ENCODE data around the gene IRF9. TPM values are rescaled to one million over a fixed set of nuclear protein-coding genes. Genes with fewer than 3 reads are reported as not detected.

IRF9 gene, protein sequence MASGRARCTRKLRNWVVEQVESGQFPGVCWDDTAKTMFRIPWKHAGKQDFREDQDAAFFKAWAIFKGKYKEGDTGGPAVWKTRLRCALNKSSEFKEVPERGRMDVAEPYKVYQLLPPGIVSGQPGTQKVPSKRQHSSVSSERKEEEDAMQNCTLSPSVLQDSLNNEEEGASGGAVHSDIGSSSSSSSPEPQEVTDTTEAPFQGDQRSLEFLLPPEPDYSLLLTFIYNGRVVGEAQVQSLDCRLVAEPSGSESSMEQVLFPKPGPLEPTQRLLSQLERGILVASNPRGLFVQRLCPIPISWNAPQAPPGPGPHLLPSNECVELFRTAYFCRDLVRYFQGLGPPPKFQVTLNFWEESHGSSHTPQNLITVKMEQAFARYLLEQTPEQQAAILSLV
- 101 and 116 TPM in 2 replicates for total RNA-seq

DNA sequence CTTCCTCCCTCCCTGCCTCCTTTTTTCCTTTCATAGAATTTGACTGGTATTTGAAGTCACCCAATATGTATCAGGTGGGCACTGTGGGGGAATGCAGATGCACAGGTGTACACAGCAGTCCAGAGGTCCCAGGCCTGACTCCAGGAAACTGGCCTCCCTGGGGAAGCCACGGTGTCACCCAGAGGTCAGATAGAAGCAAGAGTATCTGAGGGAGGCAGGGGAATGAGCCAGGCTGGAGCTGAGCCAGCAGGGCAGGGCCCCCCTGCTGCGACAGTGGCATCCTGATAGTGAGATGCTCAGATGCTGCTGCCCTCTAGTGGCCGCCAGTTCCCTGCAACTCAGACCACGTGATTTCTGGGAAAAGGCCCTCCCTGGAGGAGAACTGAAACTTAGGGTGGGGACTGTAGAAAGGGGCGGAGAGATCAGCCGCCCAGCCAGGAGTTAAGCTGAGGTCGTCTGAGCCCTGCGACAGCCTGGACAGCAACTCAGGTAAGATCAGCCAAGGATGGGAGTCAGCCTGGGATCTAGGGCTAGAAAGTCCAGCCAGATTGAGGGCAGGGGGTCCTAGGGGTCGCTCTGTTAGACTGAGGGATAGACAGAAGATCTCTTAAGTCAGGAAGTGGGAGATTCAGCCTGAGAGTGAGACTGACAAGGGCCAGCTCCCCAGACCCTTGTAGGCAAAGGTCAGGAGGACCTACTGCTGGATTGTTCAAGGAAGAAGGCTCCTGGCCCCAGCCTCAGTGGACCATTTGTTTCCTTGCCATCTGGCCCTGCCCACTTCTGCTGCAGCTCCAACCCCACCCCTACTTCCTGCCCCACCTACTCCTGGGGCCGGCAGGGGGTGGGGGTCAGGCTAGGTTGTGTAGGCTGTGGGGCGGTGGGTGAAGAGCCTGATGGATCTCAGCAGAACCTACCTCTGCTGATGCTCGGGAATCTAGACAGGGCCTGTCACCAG lies at the start of gene IRF9:
Gene IRF9, plus strand, starts transcription at position 416 of the 955 bp plus-strand sequence. CDS start 880 bp downstream, outside the sequence.

GRCh38 chr14:24114532-24115421 lies 46.3 kb upstream of the IRF9 start, which contains the start of the genes DCAF11 and NRL:
Gene DCAF11 (plus strand): TSS chr14:24114777. CDS start chr14:24115595, 818 bp downstream.
Gene NRL (minus strand): TSS chr14:24114949. CDS start chr14:24082848, 32,101 bp downstream.

GRCh38 chr14:24130380-24130716 lies 30.7 kb upstream of the IRF9 start, which contains the start of gene FITM1:
Gene FITM1 (plus strand): TSS chr14:24130659. CDS start chr14:24131564, 905 bp downstream.

GRCh38 chr14:24135834-24136683 lies 25.0 kb upstream of the IRF9 start, which contains the start of gene PSME1:
Gene PSME1 (plus strand): TSS chr14:24136194. CDS start chr14:24136263, 69 bp downstream.

GRCh38 chr14:24141097-24141880 lies 19.8 kb upstream of the IRF9 start, which contains the start of gene EMC9:
Gene EMC9 (minus strand): TSS chr14:24141591. CDS start chr14:24141304, 287 bp downstream.

DNA sequence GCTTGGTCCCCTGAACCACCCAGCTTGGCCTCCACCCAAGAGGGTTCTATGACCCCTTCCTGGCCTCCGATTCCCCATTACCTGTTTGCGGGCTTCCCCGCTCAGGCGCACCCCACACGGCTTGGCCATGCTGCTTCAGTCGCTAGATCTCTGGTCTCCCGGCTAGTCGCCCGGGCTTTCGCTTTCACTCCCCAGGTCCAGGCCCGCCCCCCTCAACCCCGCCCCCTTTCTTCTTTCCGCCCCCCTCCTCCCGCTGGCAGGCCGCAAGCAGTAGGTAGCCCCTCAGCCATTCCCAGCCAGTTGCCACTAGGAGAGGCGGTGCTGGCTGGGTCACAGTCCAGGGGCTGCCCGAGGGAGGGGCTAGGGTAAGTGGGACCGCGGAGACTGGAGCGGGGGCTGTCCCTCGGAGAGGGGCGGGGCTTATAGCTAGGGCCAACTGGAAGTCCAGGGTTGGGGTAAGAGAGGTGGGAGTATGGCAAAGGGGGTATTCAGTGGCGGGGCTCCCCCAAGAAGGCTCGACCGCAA lies 14.6 kb upstream of the IRF9 start, which contains the start of gene PSME2:
Gene PSME2, minus strand, starts transcription at position 158 of the 525 bp plus-strand sequence. Its CDS starts 29 bp downstream, at position 129.

DNA sequence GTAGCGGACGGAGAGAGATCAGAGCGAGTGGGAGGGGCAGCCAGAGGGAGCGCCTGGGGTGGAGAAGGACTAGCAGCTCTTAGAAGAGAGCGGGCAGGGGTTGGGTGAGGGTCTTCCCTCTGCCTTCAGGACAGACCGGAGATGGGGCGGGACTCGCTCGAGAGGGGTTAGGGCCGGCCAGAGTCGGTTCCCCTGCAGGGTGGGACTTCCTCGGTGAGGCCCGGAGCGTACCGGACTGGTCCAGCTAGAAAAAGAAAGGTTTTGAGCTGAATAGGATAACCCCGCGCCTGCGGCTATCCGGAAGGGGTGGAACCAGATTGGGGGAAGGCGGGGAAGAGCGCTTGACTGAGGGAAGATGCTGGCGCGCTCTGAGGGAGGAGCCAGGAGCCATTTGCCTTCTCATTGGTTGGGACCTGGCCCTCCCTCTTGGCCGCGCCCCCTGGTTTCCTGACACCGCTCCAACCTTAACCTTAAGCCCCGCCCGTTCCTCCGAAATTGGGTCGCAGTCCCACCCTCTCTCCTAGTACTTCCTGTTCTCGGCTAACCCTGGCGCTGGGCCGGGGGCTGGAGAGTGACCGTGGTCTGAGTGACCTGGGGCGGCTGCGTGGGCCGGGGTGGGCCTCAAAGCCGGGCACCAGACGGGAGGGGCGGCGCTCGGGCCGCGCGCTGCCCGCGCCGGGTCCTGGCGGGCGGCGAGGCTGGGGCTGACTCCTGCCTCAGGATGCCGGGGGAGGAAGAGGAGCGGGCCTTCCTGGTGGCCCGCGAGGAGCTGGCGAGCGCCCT lies 13.9 kb upstream of the IRF9 start, which contains the start of gene RNF31:
Gene RNF31, plus strand, starts transcription at position 521 of the 783 bp plus-strand sequence. Its CDS starts 201 bp downstream, at position 722.

DNA sequence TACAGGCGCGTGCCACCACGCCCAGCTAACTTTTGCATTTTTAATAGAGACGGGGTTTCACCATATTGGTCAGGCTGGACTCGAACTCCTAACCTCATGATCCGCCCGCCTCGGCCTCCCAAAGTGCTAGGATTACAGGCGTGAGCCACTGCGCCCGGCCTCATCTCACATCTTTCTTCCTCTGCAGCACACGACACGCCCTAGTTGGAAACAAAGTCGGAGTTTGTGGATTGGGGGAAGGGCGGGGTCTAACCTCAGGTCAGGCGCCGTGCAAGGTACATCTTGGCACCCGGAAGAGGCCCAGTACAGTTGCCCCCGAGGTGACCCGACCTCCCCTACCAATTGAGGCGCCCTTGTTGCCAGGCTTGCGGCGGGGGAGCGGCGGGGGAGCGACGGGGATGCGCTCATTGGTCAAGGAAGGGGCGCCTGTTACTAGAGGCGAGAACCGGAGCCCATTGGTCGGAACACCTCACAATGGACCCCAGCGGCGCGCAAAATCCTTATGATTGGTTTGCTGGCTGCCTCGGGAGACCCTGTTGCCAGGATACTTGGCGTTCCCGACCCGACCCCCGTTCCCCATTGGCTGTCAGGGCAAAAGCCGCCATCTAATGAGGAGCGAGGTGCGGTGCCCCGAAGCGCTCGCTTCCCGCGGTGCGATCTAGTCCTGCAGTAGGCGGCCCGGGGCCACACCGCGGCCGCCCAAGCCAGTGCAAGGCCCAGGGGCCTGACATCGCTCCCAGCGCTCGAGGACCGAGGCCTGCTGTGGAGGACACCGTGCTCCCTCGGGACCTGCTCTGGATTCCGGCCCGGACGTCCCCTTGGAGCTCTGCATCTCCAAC lies 10.6 kb downstream of the IRF9 start, which contains the start of gene REC8:
Gene REC8, plus strand, starts transcription at position 659 of the 839 bp plus-strand sequence. CDS start 473 bp downstream, outside the sequence.

DNA sequence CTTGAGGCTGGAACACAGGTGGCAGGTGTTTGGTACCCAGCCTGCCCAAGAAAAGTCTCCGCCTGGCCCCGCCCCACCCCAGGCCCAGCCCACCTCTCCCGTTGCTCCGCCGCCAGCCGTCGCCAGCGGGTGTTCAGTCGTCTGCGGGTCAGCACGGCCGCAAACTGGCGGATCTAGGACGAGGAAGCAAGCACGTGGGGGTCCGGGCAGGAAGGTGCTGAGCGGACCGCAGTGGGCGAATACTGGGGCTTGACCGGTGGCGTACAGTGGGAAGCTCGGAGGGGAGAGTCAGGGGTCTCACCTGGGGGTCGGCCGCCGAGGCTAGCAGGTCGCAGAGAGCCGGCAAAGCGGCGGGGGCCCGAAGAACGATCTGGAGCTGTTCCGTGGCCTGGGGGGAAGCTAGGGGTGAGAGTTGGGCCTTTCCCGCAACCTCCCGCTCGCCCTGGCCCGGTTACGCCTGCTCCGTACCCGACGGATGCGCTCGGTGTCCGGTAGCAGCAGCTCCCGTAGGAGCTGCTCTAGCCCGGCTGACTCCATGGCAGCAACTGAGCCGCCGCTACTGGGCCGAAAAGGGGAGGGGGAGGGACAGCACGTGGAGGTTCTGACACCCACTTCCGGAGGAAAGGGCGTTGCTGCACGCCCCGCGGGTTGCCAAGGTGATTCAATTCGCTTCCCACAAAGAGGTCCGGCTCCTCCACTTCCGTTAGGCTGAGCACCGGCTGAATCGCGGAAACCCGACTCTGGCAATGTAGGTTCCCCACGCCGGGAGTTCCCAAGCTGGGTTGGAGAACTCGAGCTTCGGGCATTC lies 27.4 kb downstream of the IRF9 start, which contains the start of gene IPO4:
Gene IPO4, minus strand, starts transcription at position 566 of the 808 bp plus-strand sequence. Its CDS starts 29 bp downstream, at position 537.

DNA sequence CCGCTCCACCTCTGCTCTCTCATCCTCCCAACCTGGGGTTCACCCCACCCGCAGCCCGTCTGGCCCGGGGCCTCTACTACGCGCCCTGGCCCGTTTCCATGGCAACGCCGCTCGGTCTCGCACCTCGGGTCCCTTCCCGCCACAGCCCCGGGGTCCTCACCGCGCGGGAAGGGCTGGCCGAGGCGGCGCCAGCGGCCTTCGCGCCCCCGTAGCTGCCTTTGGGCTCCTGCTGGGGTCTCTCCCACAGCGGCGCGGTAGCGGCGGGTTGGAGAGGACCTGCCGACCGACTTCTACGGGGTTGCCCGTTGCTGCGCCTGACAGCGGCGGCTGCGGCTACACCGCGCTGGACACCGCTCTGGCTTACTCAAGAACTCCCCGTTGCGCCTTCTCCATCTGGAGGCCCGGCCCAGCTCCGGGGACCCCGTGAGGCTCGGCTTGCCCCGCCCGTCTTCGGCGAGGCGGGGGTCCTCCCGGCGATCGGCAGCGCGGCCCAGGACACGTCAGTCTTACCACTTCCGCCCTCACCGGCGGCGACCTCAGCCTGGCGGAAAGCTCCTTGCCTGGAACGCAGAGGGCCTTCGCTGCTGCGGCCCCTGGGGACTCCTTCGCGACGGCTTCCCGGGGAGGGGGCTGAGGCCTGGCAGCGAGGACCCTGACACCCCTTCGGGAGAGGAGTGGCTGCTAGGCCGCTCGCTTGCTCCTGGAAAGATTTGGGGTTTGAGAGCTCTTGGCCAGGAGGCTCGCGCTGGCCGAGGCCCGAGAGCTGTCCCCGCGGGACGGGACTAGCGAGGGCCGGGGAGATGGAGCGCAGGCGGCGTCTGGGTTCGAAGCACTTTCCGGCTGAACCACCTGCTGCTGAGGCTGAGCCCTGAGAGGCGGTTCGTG lies 34.4 kb downstream of the IRF9 start, which contains the start of gene TM9SF1:
Gene TM9SF1, minus strand, starts transcription at position 256 of the 885 bp plus-strand sequence. CDS start 422 bp downstream, outside the sequence.

GRCh38 chr14:24212924-24213865 lies 52.1 kb downstream of the IRF9 start, which contains the start of gene CHMP4A:
Gene CHMP4A (minus strand): TSS chr14:24213488. CDS start chr14:24213439, 49 bp downstream.

DNA sequence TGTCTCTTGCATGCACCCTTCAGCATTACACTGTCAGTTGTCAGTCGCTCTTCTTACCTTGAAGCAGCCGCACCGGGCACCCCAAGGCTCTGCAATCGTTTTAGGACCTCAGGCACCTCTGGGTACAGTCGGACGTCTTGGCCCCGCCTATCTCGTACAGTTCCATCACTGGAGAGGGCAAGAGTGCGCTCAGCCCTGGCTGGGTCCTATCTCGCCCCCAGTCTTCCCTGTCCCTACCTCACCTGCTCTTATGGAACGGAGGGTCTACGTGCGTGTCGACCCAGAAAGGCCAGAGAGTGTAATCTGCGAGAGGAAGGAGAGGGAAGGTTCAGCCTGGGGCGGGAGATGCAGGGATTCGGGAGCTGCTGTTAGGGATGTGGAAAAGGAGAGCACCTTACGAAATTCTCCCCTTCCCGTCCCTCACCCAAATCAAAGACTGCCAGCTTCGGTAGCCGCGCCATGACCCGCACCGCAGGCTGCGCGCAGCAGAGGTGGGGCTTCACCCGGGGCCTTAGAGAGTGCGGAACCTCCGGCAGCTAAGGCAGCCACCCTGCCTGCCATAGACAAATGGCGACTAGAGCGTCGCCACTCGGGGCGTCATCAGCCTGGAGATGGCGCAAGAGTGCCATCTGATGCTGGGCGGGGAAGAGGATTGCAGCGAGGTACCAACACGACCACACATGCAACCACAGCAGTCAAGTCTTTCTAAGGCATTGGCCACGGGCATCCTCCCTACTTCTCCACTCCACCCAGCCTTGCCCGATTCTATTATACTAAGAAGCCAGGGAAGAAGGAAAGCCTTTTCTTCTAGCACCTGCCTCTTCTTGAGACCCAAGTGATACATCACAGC lies 54.7 kb downstream of the IRF9 start, which contains the start of gene MDP1:
Gene MDP1, minus strand, starts transcription at position 572 of the 850 bp plus-strand sequence. Its CDS starts 111 bp downstream, at position 461.

Data from bronchial smooth muscle cell (primary cell).